Fibroblast of the aortic adventitia (primary cell): Measurements from ENCODE around the gene NCKAP5L. TPM values are rescaled to one million over a fixed set of nuclear protein-coding genes. Genes with fewer than 3 reads are reported as not detected.
"Not testable (repeated sequence)": the region's sequence is repeated elsewhere in the genome, so short reads cannot be mapped to it uniquely, and the experiment has no call there.

Experiments used
- DNase-seq: peaks from one replicate; pipeline ENCODE4 v3.0.0-alpha.2; 2010; ENCODE audit warnings: low read depth
- H3K4me3 ChIP-seq: 2 replicates; pipeline ENCODE4 v1.5.1; 2011; ENCODE audit warnings: low read depth, mild to moderate bottlenecking, control low read depth, low read length, moderate library complexity
- CTCF ChIP-seq: IDR thresholded peaks from 2 replicates; pipeline ENCODE4 v1.5.1; 2011; ENCODE audit warnings: mild to moderate bottlenecking, low read length, control low read depth, inconsistent platforms; ENCODE audit not compliant: insufficient read depth
- total RNA-seq: library from RNA; depleted of rRNA; stranded (reverse); fragments of >200 nt; gene quantifications from 2 replicates; pipeline ENCODE4 v1.2.3, GENCODE V29; 2012; ENCODE audit warnings: low replicate concordance

The NCKAP5L gene
- total RNA-seq, 1 donor, result 27.9 TPM

- DNase-seq, result peak; percentile 34
- peak; percentile 88 for TF ChIP-seq CTCF
- no peak overlapping the region for H3K4me3 ChIP-seq
Observed at GRCh38 chr12:49777800-49778748, 50.1 kb downstream of the NCKAP5L start.

- no peak for DNase-seq
- H3K4me3 ChIP-seq, result no peak overlapping the region
- TF ChIP-seq CTCF, result no peak
Observed at GRCh38 chr12:49777341-49777740, 50.9 kb downstream of the NCKAP5L start.

GRCh38 chr12:49776858-49777257 lies 51.4 kb downstream of the NCKAP5L start:
- no peak for DNase-seq
- no peak for TF ChIP-seq CTCF
- no peak overlapping the region for H3K4me3 ChIP-seq

GRCh38 chr12:49776413-49776812 lies 51.8 kb downstream of the NCKAP5L start:
- H3K4me3 ChIP-seq, result no peak overlapping the region

GRCh38 chr12:49773102-49773501 lies 55.1 kb downstream of the NCKAP5L start:
- DNase-seq, result not testable (repeated sequence)

More at GRCh38 chr12:49776413-49776812, 51.8 kb downstream of the NCKAP5L start:
- DNase-seq, result peak; percentile 90
- TF ChIP-seq CTCF, result peak; percentile 79

GRCh38 chr12:49767333-49767732 lies 60.9 kb downstream of the NCKAP5L start:
- DNase-seq, result no peak

More at GRCh38 chr12:49773102-49773501, 55.1 kb downstream of the NCKAP5L start:
- not testable (repeated sequence) for H3K4me3 ChIP-seq

GRCh38 chr12:49766115-49766455 lies 62.1 kb downstream of the NCKAP5L start:
- TF ChIP-seq CTCF, result no peak
- DNase-seq, result no peak
- H3K4me3 ChIP-seq, result no peak overlapping the region

More at GRCh38 chr12:49767333-49767732, 60.9 kb downstream of the NCKAP5L start:
- H3K4me3 ChIP-seq, result no peak overlapping the region
- no peak for TF ChIP-seq CTCF
